ENCODE measurements around the gene MLH3.

Gene MLH3

DNA sequence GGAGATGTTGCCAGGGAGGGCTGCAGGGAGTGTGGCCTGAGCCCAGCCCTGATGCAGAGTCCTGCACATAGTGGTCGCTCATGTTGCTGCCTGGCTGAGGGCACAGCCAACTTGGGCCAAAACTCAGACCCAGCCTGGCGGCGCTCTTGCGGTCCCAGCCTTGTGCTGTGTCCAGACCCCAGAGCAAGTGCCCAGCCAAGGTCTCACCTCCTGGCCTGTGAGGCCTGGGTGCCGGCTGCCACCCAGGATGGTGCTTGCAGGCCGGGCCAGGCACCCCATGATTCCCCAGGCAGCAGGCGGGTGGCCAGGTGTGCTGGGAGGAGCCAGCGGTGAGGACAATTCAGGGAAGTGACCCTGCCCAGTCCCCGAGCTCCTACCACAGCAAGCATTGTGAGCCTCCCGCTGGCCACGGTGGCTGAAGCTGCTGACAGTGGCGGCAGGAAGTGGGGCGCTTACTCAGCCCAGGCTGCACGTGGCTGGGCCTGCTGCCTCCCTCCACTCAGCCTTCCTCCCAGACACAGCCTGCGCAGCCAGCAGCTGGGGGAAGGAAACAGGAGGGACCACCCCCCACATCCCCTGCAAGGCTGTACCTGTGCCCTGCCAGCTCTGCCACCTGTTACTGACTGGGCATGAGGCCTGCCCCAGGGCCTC is 78.1 kb downstream of the MLH3 start:
- peak in 2 of 3 donors; percentile 4 to 7 for DNase-seq (ENCODE audit: low read depth in 2 of 3, low spot score in 1 of 3)

DNA sequence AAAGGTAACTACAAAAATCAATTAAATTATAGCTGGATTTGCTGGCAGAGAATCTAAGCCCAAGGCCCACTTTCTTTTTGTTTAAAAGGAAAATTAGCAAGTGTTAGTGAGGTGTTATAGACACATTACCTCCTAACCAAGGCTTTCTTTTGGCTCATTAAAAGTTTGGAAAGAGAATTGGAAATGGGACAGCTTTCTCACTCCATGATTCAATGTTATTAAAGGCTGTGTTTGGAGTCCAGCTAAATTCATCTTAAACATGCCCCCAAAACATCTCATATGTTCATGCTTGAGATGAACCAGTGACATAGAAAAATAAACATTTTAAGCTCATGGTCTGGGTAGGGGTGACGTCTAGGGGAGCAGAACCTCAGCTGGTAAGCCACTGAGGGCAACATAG is 82.5 kb downstream of the MLH3 start:
- DNase-seq (ENCODE audit: low read depth in 2 of 3, low spot score in 1 of 3): no peak

DNA sequence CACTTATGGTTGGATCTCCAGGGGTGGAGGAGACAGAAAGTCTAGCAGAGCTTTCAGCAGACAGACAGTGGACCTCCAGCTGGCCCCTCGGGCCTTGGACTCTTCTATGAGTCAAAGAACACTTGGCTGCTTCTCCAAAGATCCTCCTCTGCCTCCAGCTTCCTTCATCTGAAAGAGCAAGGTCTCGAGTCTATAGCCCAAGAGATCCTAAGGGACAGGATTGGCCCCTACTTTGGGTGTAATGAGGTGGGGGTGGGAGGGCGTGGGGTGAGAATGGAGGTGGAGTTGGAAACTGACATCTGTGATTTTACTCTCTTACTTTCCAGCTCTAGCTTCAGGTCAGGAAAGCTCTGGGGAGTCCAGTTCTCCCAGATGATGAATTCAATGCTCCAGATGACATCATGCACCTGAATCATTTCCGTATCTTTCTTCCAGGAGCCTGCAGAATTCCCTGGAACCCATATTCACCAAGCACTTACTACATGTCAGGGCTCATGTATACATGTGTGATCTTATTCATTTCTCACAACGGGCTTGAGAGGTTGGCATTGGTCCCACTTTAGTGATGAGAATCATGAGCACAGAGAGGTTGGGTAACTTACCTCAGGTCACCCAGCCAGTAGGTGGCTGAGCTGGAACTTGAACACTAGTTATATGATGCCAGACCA is 85.6 kb downstream of the MLH3 start:
- DNase-seq (ENCODE audit: low read depth in 2 of 3, low spot score in 1 of 3): no peak

DNA sequence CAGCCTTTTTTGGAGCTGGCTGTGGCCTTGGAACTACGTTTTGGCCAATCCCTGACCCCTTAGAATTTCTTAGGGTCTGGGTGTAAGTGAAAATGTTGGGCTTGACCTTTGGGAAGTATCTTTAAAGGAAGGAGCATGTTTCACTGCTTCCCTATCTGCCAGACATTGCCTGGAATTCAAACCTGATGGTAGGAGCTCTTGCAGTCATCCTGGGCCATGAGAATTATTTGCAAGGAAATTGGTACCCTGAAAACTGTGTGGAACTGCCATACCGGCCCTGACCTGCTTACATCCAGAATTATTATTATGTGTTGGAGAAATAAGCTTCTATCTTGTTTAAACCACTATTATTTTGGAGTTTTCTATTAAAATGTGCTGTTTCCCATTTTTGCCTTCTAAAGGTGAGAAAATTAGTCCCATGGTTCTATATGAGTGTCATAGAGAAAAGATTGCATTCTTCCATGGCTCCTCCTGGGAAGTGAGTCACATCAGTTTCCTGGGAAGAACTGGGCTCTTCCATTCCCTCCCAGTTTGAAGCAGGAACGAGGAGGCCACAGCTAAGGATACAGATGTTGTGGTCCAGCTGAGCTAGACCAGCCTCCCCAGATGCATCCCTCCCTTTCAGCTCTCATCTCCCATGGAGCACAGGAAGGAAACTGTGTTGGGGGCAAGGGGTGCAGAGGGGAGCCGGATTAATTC is 86.3 kb downstream of the MLH3 start:
- no peak for DNase-seq (ENCODE audit: low read depth in 2 of 3, low spot score in 1 of 3)
